ENCODE measurements around the gene PLXND1.

- no peak for TF ChIP-seq CTCF (IDR thresholded peaks at IDR 0.05)
- no peak for TF ChIP-seq POLR2A (IDR thresholded peaks at IDR 0.05)
These were observed 4.9 kb upstream of the PLXND1 start for GRCh38 chr3:129611446-129611800.
